Stimulated activated effector memory CD8-positive, alpha-beta T cell treated with anti-CD3 and anti-CD28 coated beads, Interleukin-12 subunit alpha, Interleukin-12 subunit beta, amount 100 ng/mL, for 72 hours (primary cell): ENCODE results near the gene P3R3URF.

Source experiments
- ATAC-seq: fragments of 150-1000 bp; cut with Tn5 transposase; 2 replicates; pipeline ENCODE4 v1.10.0; 2021
- DNase-seq, 2 donors: peaks; one replicate each; pipeline ENCODE4 v3.0.0; 2021 to 2022; ENCODE audit warnings: low spot score in 2 of 2
- H3K27ac Mint-ChIP-seq: one replicate; pipeline ENCODE4 v1.8.0; 2022; ENCODE audit warnings: mild to moderate bottlenecking, mixed read lengths
- H3K36me3 Mint-ChIP-seq: one replicate; pipeline ENCODE4 v1.8.0; 2022; ENCODE audit warnings: mild to moderate bottlenecking, mixed read lengths
- H3K4me1 Mint-ChIP-seq: one replicate; pipeline ENCODE4 v1.8.0; 2022; ENCODE audit warnings: mixed read lengths
- H3K4me3 Mint-ChIP-seq: one replicate; pipeline ENCODE4 v1.8.0; 2022; ENCODE audit warnings: mild to moderate bottlenecking, mixed read lengths
- H3K9me3 Mint-ChIP-seq: one replicate; pipeline ENCODE4 v1.8.0; 2022; ENCODE audit warnings: mixed read lengths

P3R3URF gene

GRCh38 chr1:46186076-46186475, 9.8 kb upstream of the P3R3URF start:
- peak overlapping the region; percentile 89 for H3K27ac Mint-ChIP-seq
- no peaks in the 10 kb centered on the region for H3K9me3 Mint-ChIP-seq
- ATAC-seq, result no peak
- H3K36me3 Mint-ChIP-seq, result peaks cover 17% of the 10 kb centered on the region
- H3K4me3 Mint-ChIP-seq, result no peak overlapping the region
- no peak for DNase-seq
- peaks cover 21% of the 10 kb centered on the region for H3K4me1 Mint-ChIP-seq

DNA sequence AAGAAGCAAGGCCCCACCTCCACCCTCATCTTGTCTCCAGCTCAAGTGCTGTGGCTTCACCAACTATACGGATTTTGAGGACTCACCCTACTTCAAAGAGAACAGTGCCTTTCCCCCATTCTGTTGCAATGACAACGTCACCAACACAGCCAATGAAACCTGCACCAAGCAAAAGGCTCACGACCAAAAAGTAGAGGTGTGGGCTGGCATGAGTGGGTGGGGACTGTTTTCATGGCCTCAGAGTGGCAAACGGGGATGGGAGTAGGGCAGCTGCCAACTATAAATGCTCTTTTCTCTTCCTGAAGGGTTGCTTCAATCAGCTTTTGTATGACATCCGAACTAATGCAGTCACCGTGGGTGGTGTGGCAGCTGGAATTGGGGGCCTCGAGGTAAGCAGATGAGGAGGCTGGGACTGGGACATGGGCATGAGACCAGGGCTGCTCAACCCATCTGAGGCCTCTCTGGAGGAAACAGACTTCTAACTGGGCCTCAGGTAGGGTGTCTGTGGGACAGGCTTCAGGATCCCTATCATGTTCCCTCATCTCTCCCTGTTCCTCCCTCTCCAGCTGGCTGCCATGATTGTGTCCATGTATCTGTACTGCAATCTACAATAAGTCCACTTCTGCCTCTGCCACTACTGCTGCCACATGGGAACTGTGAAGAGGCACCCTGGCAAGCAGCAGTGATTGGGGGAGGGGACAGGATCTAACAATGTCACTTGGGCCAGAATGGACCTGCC, 8.8 kb upstream of the P3R3URF start:
- Mint-ChIP-seq H3K9me3 (no peaks in the 10 kb centered on the region), H3K36me3 (peaks cover 10% of the 10 kb centered on the region), H3K4me3 (peak overlapping the region; percentile 43), H3K27ac (peak overlapping the region; percentile 89), H3K4me1 (peaks cover 21% of the 10 kb centered on the region)
- ATAC-seq (peak; percentile 77), DNase-seq (no peak)

GRCh38 chr1:46183926-46184557, 7.8 kb upstream of the P3R3URF start:
- H3K36me3 Mint-ChIP-seq, result no peaks in the 10 kb centered on the region
- no peaks in the 10 kb centered on the region for H3K9me3 Mint-ChIP-seq
- ATAC-seq (peak; percentile 39), DNase-seq (no peak)
- peak overlapping the region; percentile 89 for H3K27ac Mint-ChIP-seq
- peaks cover 21% of the 10 kb centered on the region for H3K4me1 Mint-ChIP-seq
- no peak overlapping the region for H3K4me3 Mint-ChIP-seq

DNA sequence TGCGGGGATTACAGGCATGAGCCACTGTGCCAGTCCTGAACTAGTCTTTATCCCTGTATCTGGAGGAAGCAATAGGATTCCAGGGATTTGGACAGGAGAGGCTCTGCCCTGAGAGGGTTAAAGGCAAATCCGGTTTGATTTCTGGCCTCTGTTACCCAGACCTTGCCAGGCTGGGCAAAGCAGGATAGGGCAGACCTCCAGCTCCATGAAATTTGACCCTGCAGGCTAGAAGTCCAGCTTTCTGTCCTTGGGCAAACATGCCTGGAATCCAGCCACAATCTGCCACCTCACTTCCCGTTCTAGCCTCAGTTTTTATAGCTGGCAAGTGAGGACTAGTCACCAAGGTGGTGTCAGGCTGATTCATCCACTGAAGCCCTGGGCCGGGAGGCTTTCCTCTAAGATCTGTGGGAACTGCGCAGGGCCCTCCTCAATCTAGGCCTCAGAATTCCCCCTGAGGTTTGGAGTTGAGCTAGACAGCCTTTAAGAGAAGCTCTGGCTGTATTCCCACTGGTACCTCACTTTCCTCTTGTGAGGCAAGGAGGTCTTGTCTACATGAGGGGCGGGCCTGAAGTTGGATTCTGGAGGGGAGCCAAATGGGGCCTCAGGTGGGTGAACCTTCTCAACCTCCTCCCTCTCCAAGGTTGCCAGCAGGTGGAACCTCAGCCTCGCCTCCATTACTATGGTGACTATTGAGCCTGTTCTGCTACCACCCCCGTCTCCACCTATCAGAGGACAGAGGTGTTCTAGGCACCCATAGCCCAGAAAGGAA, 7.0 kb upstream of the P3R3URF start:
- no peak overlapping the region for H3K4me3 Mint-ChIP-seq
- H3K27ac Mint-ChIP-seq, result no peak overlapping the region
- H3K9me3 Mint-ChIP-seq, result no peaks in the 10 kb centered on the region
- ATAC-seq (no peak), DNase-seq (no peak)
- H3K4me1 Mint-ChIP-seq, result peaks cover 21% of the 10 kb centered on the region
- no peaks in the 10 kb centered on the region for H3K36me3 Mint-ChIP-seq

DNA sequence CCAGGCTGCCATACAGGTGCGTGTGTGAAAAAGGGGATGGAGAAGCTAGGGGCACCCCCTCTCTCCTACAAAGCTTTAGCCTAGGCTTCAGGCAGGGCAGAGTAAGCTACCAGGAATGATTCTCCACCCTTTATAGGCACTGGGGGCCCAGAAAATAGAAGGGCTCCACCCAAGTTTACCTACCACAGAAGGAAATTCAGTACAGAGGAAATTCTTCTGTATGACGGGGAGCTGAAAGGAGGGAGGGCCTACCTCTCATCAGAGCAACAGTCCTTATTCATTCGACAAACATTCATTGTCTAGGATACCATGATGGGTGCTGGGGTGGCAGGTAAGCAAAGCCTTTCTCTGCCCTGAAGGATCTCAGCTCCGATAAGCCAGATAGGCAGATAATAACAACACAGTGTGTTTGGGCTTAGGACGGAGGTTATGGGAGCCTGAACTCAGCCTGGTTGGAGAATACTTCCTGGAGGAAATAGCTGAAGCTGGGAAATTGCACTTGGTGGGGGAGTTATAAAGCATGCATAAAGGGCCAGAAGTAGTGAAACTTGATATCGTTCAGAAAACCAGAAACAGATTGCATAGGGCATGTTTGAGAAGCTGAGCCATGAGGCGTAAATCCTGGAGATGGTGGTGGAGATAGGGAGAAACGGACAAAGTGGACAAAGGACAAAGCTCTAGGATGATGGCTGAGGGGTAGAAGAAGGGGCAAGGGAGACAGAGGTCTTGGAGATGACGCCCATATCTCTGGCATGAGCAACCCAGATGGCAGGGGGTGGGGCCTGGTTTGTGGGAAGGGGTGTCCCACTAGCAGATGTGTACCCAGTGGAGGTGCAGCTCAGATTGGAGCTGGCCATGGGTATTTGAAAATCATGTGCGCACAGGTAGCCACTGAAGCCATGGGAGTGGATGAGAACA, 5.3 kb upstream of the P3R3URF start:
- no peaks in the 10 kb centered on the region for H3K9me3 Mint-ChIP-seq
- H3K4me1 Mint-ChIP-seq, result peaks cover 21% of the 10 kb centered on the region
- DNase-seq (no peak), ATAC-seq (no peak)
- H3K27ac Mint-ChIP-seq, result no peak overlapping the region
- no peaks in the 10 kb centered on the region for H3K36me3 Mint-ChIP-seq
- no peak overlapping the region for H3K4me3 Mint-ChIP-seq

GRCh38 chr1:46180082-46180616, 3.9 kb upstream of the P3R3URF start:
- Mint-ChIP-seq H3K9me3 (no peaks in the 10 kb centered on the region), H3K36me3 (no peaks in the 10 kb centered on the region), H3K4me1 (peaks cover 16% of the 10 kb centered on the region), H3K4me3 (no peak overlapping the region), H3K27ac (no peak overlapping the region)
- no peak for DNase-seq
- no peak for ATAC-seq

DNA sequence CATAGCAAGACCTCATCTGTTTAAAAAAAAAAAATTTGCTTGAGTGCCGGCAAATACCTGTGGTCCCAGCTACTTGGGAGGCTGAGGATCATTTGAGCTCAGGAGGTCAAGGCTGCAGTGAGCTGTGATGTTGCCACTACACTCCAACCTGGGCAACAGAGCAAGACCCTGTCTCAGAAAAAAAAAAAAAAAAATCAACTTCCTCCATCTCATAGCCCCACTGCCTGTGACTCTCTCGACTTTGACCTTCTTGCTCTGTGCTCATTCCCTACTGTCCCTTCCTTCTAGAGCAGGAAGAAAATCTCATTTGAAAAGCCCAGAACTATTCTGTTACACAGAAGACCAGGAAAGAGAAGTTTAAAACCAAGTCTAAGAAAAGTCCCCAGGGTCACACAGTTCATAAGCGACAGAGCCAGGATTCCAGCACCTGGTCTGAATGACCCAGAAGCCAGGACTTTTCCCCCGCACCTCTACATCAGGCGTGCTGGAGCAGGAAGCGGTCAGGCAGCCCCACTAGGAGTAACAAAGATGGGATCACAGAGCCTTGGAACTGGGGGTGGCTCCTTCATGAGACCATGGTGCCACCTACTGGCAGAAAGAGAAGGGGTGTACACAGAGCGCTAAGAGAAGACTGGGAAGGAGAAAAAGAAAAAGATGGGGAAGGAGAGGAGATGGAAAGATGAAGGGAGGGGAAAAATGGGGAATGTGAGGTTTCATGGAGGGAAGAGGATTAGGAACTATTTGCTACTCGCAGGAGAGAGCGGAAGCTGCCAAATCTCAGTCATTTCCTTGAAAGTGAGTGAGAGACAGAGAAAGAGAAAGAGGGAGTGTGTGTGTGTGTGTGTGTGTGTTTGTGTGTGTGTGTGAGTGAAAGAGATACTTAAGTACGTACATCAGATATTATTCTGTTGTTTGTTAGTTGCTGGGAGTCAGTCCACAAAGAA, 3.1 kb upstream of the P3R3URF start:
- ATAC-seq (peak; percentile 76), DNase-seq (peak; percentile 44 to 77)
- H3K27ac Mint-ChIP-seq, result no peak overlapping the region
- no peak overlapping the region for H3K4me3 Mint-ChIP-seq
- no peaks in the 10 kb centered on the region for H3K9me3 Mint-ChIP-seq
- no peaks in the 10 kb centered on the region for H3K36me3 Mint-ChIP-seq
- peaks cover 8% of the 10 kb centered on the region for H3K4me1 Mint-ChIP-seq

GRCh38 chr1:46175243-46175642, 1.0 kb downstream of the P3R3URF start:
- DNase-seq, result no peak
- Mint-ChIP-seq H3K4me1 (no peaks in the 10 kb centered on the region), H3K36me3 (no peaks in the 10 kb centered on the region), H3K4me3 (no peak overlapping the region), H3K9me3 (no peaks in the 10 kb centered on the region), H3K27ac (no peak overlapping the region)
- peak; percentile 75 for ATAC-seq

DNA sequence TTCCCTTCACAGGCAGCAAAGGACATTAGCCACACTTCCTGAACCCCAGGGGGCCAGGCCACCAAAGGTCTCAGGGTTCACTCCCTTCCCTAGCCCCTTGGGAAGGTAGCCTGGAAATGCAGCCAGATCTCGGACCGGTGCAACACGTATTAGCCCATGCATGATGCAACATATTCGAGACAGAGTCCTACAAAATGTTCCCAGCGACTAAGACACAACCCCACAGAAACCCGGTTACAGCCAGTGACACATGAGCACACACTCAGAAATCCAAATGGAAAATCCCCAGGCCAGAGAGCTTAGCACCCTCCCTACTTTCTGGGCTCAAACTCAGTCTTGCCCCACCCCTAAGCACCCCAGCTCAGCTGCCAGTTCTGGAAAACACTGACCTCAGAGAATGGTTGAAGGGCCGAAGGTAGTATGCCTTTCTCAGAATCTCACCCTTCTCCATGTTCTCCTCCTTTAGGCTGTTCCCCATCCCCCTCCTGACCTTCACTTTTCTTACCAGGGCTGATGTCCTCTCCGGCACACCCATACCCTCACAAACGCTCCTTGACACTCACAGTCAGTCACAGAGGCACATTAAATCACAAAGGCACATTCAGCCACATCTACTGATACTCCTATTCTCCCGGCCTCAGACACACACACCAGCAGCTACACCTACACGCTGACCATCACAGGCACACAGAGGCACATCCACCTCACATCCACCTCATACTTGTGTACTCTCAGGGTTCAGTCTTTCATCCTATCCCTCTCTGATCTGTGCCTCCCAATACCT, 1.6 kb downstream of the P3R3URF start, which contains the start of gene TSPAN1:
Gene TSPAN1 (plus strand): TSS at position 640 of the 784 bp plus-strand sequence. CDS start 6,021 bp downstream, outside the sequence.
- H3K27ac Mint-ChIP-seq, result no peak within 1 kb of the TSS
- H3K4me3 Mint-ChIP-seq, result no peak within 1 kb of the TSS
- DNase-seq (no peak), ATAC-seq (peak; percentile 8)
- no peaks in the 10 kb centered on the region for H3K4me1 Mint-ChIP-seq
- no peaks in the 10 kb centered on the region for H3K36me3 Mint-ChIP-seq
- H3K9me3 Mint-ChIP-seq, result no peaks in the 10 kb centered on the region

GRCh38 chr1:46173361-46173856, 2.9 kb downstream of the P3R3URF start:
- no peaks in the 10 kb centered on the region for H3K4me1 Mint-ChIP-seq
- no peak for ATAC-seq
- no peaks in the 10 kb centered on the region for H3K9me3 Mint-ChIP-seq
- no peaks in the 10 kb centered on the region for H3K36me3 Mint-ChIP-seq
- no peak for DNase-seq
- no peak overlapping the region for H3K27ac Mint-ChIP-seq
- no peak overlapping the region for H3K4me3 Mint-ChIP-seq

DNA sequence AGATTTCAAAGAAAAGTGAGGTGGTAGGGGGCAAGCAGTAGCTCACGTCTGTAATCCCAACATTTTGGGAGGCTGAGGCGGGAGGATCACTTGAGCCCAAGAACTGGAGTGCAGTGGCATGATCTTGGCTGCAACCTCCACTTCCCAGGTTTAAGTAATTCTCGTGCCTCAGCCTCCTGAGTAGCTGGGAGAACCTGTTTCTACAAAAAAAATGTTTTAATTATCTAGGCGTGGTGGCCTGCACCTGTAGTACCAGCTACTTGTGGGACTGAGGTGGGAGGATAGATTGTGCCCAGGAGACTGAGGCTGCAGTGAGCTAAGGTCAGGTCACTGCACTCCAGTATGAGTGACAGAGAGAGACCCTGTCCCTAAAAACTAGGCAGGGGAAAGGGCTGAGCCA, 4.0 kb downstream of the P3R3URF start:
- H3K4me3 Mint-ChIP-seq, result no peak overlapping the region
- H3K4me1 Mint-ChIP-seq, result peaks cover 6% of the 10 kb centered on the region
- H3K9me3 Mint-ChIP-seq, result no peaks in the 10 kb centered on the region
- H3K36me3 Mint-ChIP-seq, result no peaks in the 10 kb centered on the region
- DNase-seq (no peak), ATAC-seq (no peak)
- H3K27ac Mint-ChIP-seq, result no peak overlapping the region

DNA sequence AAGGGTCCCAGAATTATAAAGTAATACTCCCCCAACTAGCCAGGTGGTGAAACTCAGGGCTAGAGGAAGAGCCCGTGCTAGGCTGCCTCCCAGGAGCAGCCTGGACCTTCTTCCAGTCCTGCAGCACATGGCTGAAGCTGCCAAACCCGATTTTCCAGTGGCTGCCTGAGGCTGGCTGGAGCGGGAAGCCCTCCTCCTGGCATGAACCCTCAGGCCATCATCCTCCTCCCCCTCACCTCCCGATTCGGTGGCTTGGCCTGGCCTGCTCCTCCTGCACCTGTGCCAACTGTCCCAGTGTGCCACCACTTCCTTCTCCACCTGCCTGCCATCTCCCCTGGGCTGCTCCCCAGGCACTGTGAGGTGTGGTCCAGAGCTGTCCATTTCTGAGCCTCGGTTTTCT, 4.4 kb downstream of the P3R3URF start:
- no peak overlapping the region for H3K27ac Mint-ChIP-seq

GRCh38 chr1:46171351-46171750, 4.9 kb downstream of the P3R3URF start:
- Mint-ChIP-seq H3K36me3 (no peaks in the 10 kb centered on the region), H3K27ac (no peak overlapping the region), H3K4me3 (no peak overlapping the region), H3K9me3 (no peaks in the 10 kb centered on the region), H3K4me1 (peaks cover 15% of the 10 kb centered on the region)
- no peak for DNase-seq
- ATAC-seq, result no peak

More for the DNA sequence above, 4.4 kb downstream of the P3R3URF start:
- Mint-ChIP-seq H3K36me3 (no peaks in the 10 kb centered on the region), H3K9me3 (no peaks in the 10 kb centered on the region), H3K4me3 (no peak overlapping the region), H3K4me1 (peaks cover 10% of the 10 kb centered on the region)
- ATAC-seq (no peak), DNase-seq (no peak)
